ENCODE results near the gene RFX5. TPM values are rescaled to one million over a fixed set of nuclear protein-coding genes. Genes with fewer than 3 reads are reported as not detected.
A peak's percentile ranks its signal among the peaks of the same experiment; 100 is the strongest.

RFX5 gene
- polyA plus RNA-seq, 3 donors = 39.3 to 66.3 (median 43.5) TPM

GRCh38 chr1:151292207-151293030 lies 54.6 kb downstream of the RFX5 start:
- H3K4me1 Mint-ChIP-seq = peaks cover 16% of the 10 kb centered on the region
- peaks cover 0 to 2% (median 0%) of the 10 kb centered on the region in 3 donors for H3K27me3 Mint-ChIP-seq (ENCODE audit: low read depth in 3 of 3)
- H4K20me1 ChIP-seq (ENCODE audit: insufficient read depth, low read length) = peaks cover 66% of the 10 kb centered on the region
- peaks cover 94 to 98% of the 10 kb centered on the region in 2 donors for H3K36me3 ChIP-seq (replicated peaks in 1 of 2; ENCODE audit: control insufficient read depth in 1 of 2, insufficient read depth in 2 of 2, low read length in 2 of 2)
- no peak overlapping the region for H3K4me2 ChIP-seq (replicated peaks; ENCODE audit: extremely low read depth, low read length, poor library complexity, severe bottlenecking)
- peaks cover 7 to 11% of the 10 kb centered on the region in 2 donors for H3K4me1 ChIP-seq (ENCODE audit: control insufficient read depth in 1 of 2, insufficient read depth in 2 of 2, low read length in 2 of 2)
- H3K27ac ChIP-seq (ENCODE audit: low read depth in 1 of 2, low read length in 2 of 2) = peak overlapping the region in 1 of 2 donors; percentile 53
- intact Hi-C loops (cut with micrococcal nuclease) = no loop called here
- H2AFZ ChIP-seq (ENCODE audit: insufficient read depth, low read depth, low read length, poor library complexity, severe bottlenecking) = no peak overlapping the region
- 80% methylated on average over 3 of the region's 13 CpGs for WGBS (ENCODE audit: insufficient coverage)
- H3K27me3 ChIP-seq (ENCODE audit: control insufficient read depth in 2 of 2, insufficient read depth in 2 of 2, low read length in 2 of 2) = no peaks in the 10 kb centered on the region
- TF ChIP-seq, protein P1, sequence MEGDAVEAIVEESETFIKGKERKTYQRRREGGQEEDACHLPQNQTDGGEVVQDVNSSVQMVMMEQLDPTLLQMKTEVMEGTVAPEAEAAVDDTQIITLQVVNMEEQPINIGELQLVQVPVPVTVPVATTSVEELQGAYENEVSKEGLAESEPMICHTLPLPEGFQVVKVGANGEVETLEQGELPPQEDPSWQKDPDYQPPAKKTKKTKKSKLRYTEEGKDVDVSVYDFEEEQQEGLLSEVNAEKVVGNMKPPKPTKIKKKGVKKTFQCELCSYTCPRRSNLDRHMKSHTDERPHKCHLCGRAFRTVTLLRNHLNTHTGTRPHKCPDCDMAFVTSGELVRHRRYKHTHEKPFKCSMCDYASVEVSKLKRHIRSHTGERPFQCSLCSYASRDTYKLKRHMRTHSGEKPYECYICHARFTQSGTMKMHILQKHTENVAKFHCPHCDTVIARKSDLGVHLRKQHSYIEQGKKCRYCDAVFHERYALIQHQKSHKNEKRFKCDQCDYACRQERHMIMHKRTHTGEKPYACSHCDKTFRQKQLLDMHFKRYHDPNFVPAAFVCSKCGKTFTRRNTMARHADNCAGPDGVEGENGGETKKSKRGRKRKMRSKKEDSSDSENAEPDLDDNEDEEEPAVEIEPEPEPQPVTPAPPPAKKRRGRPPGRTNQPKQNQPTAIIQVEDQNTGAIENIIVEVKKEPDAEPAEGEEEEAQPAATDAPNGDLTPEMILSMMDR (IDR thresholded peaks at IDR 0.05) = peak; percentile 21
- no peaks in the 10 kb centered on the region for H3K9me3 ChIP-seq (replicated peaks in 1 of 2; ENCODE audit: control insufficient read depth in 1 of 2, insufficient read depth in 1 of 2, low read length in 2 of 2)
- peak overlapping the region in 6 of 7 donors; percentile 43 to 87 (median 56) for H3K27ac Mint-ChIP-seq
- H3K4me3 ChIP-seq (replicated peaks in 1 of 3; ENCODE audit: low read depth in 2 of 3, low read length in 3 of 3) = no peak overlapping the region
- no peak for DNase-seq
- H3K36me3 Mint-ChIP-seq = peaks cover 77 to 97% of the 10 kb centered on the region in 2 donors
- H3K4me3 Mint-ChIP-seq = no peak overlapping the region
- H3K79me2 ChIP-seq (ENCODE audit: insufficient read depth, low read length) = peaks cover 23% of the 10 kb centered on the region
- H3K9ac ChIP-seq (ENCODE audit: insufficient read depth, low read length, poor library complexity, severe bottlenecking) = no peak overlapping the region
- H3K9me3 Mint-ChIP-seq = peaks cover 0 to 2% (median 0%) of the 10 kb centered on the region in 7 donors

DNA sequence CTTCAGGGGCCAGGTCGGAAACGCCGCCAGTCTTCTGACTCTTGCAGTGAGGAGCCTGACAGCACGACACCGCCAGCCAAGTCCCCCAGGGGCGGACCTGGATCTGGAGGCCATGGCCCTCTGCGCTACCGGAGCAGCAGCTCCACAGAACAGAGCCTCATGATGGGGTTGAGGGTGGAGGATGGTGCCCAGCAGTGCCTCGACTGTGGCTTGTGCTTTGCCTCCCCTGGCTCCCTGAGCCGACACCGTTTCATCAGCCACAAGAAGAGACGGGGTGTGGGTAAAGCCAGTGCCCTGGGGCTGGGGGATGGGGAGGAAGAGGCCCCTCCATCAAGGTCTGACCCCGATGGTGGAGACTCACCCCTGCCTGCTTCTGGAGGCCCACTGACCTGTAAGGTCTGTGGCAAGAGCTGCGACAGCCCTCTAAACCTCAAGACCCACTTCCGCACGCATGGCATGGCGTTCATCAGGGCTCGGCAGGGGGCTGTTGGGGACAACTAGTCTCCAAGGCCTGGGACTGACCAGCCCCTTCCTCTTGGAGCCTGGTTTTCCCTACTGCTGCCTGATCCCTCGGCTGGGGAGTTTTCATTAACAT lies 56.2 kb downstream of the RFX5 start:
- H3K4me1 Mint-ChIP-seq = peaks cover 16% of the 10 kb centered on the region
- peaks cover 81 to 97% of the 10 kb centered on the region in 2 donors for H3K36me3 Mint-ChIP-seq
- H3K4me3 Mint-ChIP-seq = no peak overlapping the region
- no peak overlapping the region for H2AFZ ChIP-seq (ENCODE audit: insufficient read depth, low read depth, low read length, poor library complexity, severe bottlenecking)
- H3K9ac ChIP-seq (ENCODE audit: insufficient read depth, low read length, poor library complexity, severe bottlenecking) = no peak overlapping the region
- no peak overlapping the region for H3K4me3 ChIP-seq (replicated peaks in 1 of 3; ENCODE audit: low read depth in 2 of 3, low read length in 3 of 3)
- H4K20me1 ChIP-seq (ENCODE audit: insufficient read depth, low read length) = peaks cover 83% of the 10 kb centered on the region
- no peak overlapping the region for H3K4me2 ChIP-seq (replicated peaks; ENCODE audit: extremely low read depth, low read length, poor library complexity, severe bottlenecking)
- H3K27me3 Mint-ChIP-seq (ENCODE audit: low read depth in 3 of 3) = no peaks in the 10 kb centered on the region
- H3K27me3 ChIP-seq (ENCODE audit: control insufficient read depth in 2 of 2, insufficient read depth in 2 of 2, low read length in 2 of 2) = no peaks in the 10 kb centered on the region
- peaks cover 7 to 11% of the 10 kb centered on the region in 2 donors for H3K4me1 ChIP-seq (ENCODE audit: control insufficient read depth in 1 of 2, insufficient read depth in 2 of 2, low read length in 2 of 2)
- H3K27ac ChIP-seq (ENCODE audit: low read depth in 1 of 2, low read length in 2 of 2) = peak overlapping the region in 1 of 2 donors; percentile 32
- 66% methylated on average over 16 of the region's 19 CpGs for WGBS (ENCODE audit: insufficient coverage)
- no peak for DNase-seq
- TF ChIP-seq, protein P1 (IDR thresholded peaks at IDR 0.05) = no peak
- H3K36me3 ChIP-seq (replicated peaks in 1 of 2; ENCODE audit: control insufficient read depth in 1 of 2, insufficient read depth in 2 of 2, low read length in 2 of 2) = peaks cover 96 to 98% of the 10 kb centered on the region in 2 donors
- peaks cover 0 to 2% (median 0%) of the 10 kb centered on the region in 7 donors for H3K9me3 Mint-ChIP-seq
- no peaks in the 10 kb centered on the region for H3K9me3 ChIP-seq (replicated peaks in 1 of 2; ENCODE audit: control insufficient read depth in 1 of 2, insufficient read depth in 1 of 2, low read length in 2 of 2)
- peaks cover 39% of the 10 kb centered on the region for H3K79me2 ChIP-seq (ENCODE audit: insufficient read depth, low read length)
- intact Hi-C loops (cut with micrococcal nuclease) = no loop called here
- H3K27ac Mint-ChIP-seq = peak overlapping the region in 2 of 7 donors; percentile 23 to 87

Small RNA genes lying within 50 kb of the gene (small RNA-seq; reads per million reads assigned to genes)
- gene RN7SL444P (ENCODE audit: insufficient read length, low read depth) = not detected

Other genes with a start within 250 kb of the RFX5 start
- gene SEMA6C, start 200.6 kb downstream of the RFX5 start, polyA plus RNA-seq = 1 to 10 TPM in 1 of 3 donors, under 1 TPM in 2; 0.39 to 1.4 (median 0.97) TPM
- 100 to 1,000 TPM in 2 of 3 donors, 10 to 100 TPM in 1; 50.3 to 104 (median 103) TPM for gene TNFAIP8L2, start 190.6 kb downstream of the RFX5 start, polyA plus RNA-seq
- under 1 TPM in 2 of 3 donors, not detected in 1; 0.16 to 0.24 TPM for gene LYSMD1, start 181.3 kb downstream of the RFX5 start, polyA plus RNA-seq
- gene SCNM1, start 181.1 kb downstream of the RFX5 start, polyA plus RNA-seq = 100 to 1,000 TPM in 2 of 3 donors, 10 to 100 TPM in 1; 74.9 to 110 (median 103) TPM
- 1 to 10 TPM in 1 of 3 donors, not detected in 2; 2.0 TPM for gene TMOD4, start 171.3 kb downstream of the RFX5 start, polyA plus RNA-seq
- gene VPS72, start 157.1 kb downstream of the RFX5 start, polyA plus RNA-seq = 10 to 100 TPM; 30.4 to 43.3 (median 37.7) TPM
- gene PIP5K1A, start 148.7 kb downstream of the RFX5 start, polyA plus RNA-seq = 10 to 100 TPM; 10.8 to 47.7 (median 11.7) TPM
- 100 to 1,000 TPM; 232 to 266 (median 252) TPM for gene PSMD4, start 92.5 kb downstream of the RFX5 start, polyA plus RNA-seq
- gene ZNF687, start 65.0 kb downstream of the RFX5 start, polyA plus RNA-seq = 10 to 100 TPM in 1 of 3 donors, 1 to 10 TPM in 2; 1.3 to 26.5 (median 1.8) TPM
- 100 to 1,000 TPM in 1 of 3 donors, 10 to 100 TPM in 2; 37.8 to 148 (median 50.3) TPM for gene PI4KB, start 19.8 kb downstream of the RFX5 start, polyA plus RNA-seq
- gene SELENBP1, start 25.5 kb upstream of the RFX5 start, polyA plus RNA-seq = under 1 TPM in 2 of 3 donors, not detected in 1; 0.61 to 0.79 TPM
- gene PSMB4, start 52.3 kb upstream of the RFX5 start, polyA plus RNA-seq = 100 to 1,000 TPM in 1 of 3 donors, 10 to 100 TPM in 2; 69.6 to 316 (median 85.6) TPM
- 10 to 100 TPM in 1 of 3 donors, 1 to 10 TPM in 1, under 1 TPM in 1; 0.75 to 41.7 (median 1.8) TPM for gene POGZ, start 112.2 kb upstream of the RFX5 start, polyA plus RNA-seq
- not detected for gene CGN, start 164.1 kb upstream of the RFX5 start, polyA plus RNA-seq
- 1 to 10 TPM; 1.5 to 1.7 (median 1.6) TPM for gene TUFT1, start 193.1 kb upstream of the RFX5 start, polyA plus RNA-seq

All from CD14-positive monocyte (primary cell).